ENCODE measurements around the gene MAPK6.
"Not testable (repeated sequence)": the region's sequence is repeated elsewhere in the genome, so short reads cannot be mapped to it uniquely, and the experiment has no call there.

Gene MAPK6

DNA sequence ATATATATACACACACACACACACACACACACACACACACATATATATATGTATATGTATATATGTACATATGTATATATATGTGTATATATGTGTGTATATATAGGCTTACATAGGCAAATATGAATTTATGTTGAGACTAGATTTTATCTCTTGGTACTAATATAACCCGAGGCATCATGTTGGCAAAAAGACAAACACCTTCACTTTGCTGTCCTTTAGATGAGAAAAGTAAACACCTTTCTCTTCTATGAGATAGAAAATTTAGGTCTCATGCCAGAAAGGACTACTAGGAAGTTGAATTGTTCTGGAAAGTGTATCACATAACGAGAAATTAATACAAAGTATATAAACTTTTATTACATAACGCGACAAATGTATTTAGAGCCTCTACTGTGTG lies 27.9 kb upstream of the MAPK6 start:
- Histone ChIP-seq H3K4me3 (ENCODE audit: low read depth in 1 of 2, low read length in 2 of 2) (no peak overlapping the region), H3K9me3 (ENCODE audit: control insufficient read depth in 1 of 2, low read length in 2 of 2) (no peaks in the 10 kb centered on the region), H3K27ac (ENCODE audit: low read depth, low read length) (no peak overlapping the region), H3K9ac (ENCODE audit: low read depth in 1 of 2, low read length in 2 of 2) (no peak overlapping the region), H3K36me3 (ENCODE audit: control insufficient read depth in 1 of 2, insufficient read depth in 2 of 2, low read length in 2 of 2) (no peaks in the 10 kb centered on the region), H3K27me3 (ENCODE audit: control insufficient read depth in 1 of 2, insufficient read depth in 2 of 2, low read length in 2 of 2) (no peaks in the 10 kb centered on the region), H3K4me1 (ENCODE audit: control insufficient read depth in 1 of 2, insufficient read depth in 2 of 2, low read length in 2 of 2) (peaks cover 0 to 7% of the 10 kb centered on the region in 2 donors)

DNA sequence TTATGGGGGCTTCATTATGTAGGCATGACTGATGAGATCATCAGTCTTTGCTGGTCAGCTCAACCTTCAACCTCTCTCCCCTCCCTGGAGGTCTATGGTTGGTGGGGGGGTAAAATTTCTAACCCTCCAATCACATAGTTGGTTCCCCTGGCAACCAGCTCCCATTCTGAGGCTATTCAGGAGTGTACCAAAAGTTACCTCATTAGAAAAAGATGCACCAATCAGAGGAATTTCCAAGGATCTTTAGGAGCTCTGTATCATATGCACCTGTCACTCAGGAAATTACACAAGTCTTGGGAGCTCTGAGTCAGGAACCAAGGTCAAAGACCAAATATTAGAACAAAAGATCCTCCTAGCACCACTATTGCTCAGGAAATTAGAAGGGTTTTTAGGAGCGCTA lies 26.1 kb upstream of the MAPK6 start:
- Histone ChIP-seq H3K36me3 (ENCODE audit: control insufficient read depth in 1 of 2, insufficient read depth in 2 of 2, low read length in 2 of 2) (no peaks in the 10 kb centered on the region), H3K4me3 (ENCODE audit: low read depth in 1 of 2, low read length in 2 of 2) (no peak overlapping the region), H3K9ac (ENCODE audit: low read depth in 1 of 2, low read length in 2 of 2) (no peak overlapping the region), H3K27ac (ENCODE audit: low read depth, low read length) (no peak overlapping the region), H3K4me1 (ENCODE audit: control insufficient read depth in 1 of 2, insufficient read depth in 2 of 2, low read length in 2 of 2) (peaks cover 0 to 7% of the 10 kb centered on the region in 2 donors), H3K27me3 (ENCODE audit: control insufficient read depth in 1 of 2, insufficient read depth in 2 of 2, low read length in 2 of 2) (no peaks in the 10 kb centered on the region), H3K9me3 (ENCODE audit: control insufficient read depth in 1 of 2, low read length in 2 of 2) (no peaks in the 10 kb centered on the region)

DNA sequence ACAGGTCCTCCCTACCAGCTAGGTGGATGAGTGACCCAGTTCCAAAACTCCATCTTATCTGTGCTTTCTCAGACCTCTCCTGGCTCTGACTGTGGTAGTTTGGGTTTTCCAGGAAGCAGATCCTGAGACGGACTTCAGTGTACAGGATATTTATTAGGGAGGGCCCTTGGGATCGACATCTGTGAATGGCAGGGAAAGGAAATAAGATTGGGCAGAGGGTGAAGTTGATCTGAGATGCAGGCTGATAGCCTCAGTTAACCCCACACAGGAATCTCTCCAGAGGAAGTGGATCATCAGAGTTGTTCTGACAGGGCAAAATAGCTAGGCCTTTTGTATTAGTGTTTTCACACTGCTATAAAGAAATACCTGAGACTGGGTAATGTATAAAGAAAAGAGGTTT lies 16.7 kb upstream of the MAPK6 start:
- Histone ChIP-seq H3K4me1 (ENCODE audit: control insufficient read depth in 1 of 2, insufficient read depth in 2 of 2, low read length in 2 of 2) (peaks cover 9 to 15% of the 10 kb centered on the region in 2 donors), H3K27ac (ENCODE audit: low read depth, low read length) (no peak overlapping the region), H3K9ac (ENCODE audit: low read depth in 1 of 2, low read length in 2 of 2) (no peak overlapping the region), H3K27me3 (ENCODE audit: control insufficient read depth in 1 of 2, insufficient read depth in 2 of 2, low read length in 2 of 2) (no peaks in the 10 kb centered on the region), H3K4me3 (ENCODE audit: low read depth in 1 of 2, low read length in 2 of 2) (no peak overlapping the region), H3K9me3 (ENCODE audit: control insufficient read depth in 1 of 2, low read length in 2 of 2) (no peaks in the 10 kb centered on the region), H3K36me3 (ENCODE audit: control insufficient read depth in 1 of 2, insufficient read depth in 2 of 2, low read length in 2 of 2) (no peaks in the 10 kb centered on the region)

DNA sequence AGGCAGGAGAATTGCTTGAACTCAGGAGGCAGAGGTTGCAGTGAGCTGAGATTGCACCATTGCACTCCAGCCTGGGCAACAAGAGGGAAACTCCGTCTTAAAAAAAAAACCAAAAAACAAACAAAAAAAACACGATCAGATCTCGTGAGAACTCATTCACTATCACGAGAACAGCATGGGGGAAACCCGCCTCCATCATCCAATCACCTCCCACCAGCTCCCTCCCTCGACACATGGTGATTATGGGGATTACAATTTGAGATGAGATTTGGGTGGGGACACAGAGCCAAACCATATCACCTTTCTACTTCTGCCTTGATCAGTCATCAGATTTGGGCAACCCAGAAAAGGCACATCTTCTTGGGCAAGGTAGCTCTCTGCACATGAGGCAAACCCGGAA lies 15.9 kb upstream of the MAPK6 start:
- not testable (repeated sequence) for H3K27ac ChIP-seq (ENCODE audit: low read depth, low read length); H3K27me3 ChIP-seq (ENCODE audit: control insufficient read depth in 1 of 2, insufficient read depth in 2 of 2, low read length in 2 of 2); H3K9me3 ChIP-seq (ENCODE audit: control insufficient read depth in 1 of 2, low read length in 2 of 2); H3K9ac ChIP-seq (ENCODE audit: low read depth in 1 of 2, low read length in 2 of 2); H3K36me3 ChIP-seq (ENCODE audit: control insufficient read depth in 1 of 2, insufficient read depth in 2 of 2, low read length in 2 of 2); H3K4me3 ChIP-seq (ENCODE audit: low read depth in 1 of 2, low read length in 2 of 2)
- peaks cover 9 to 15% of the 10 kb centered on the region in 2 donors for H3K4me1 ChIP-seq (ENCODE audit: control insufficient read depth in 1 of 2, insufficient read depth in 2 of 2, low read length in 2 of 2)

DNA sequence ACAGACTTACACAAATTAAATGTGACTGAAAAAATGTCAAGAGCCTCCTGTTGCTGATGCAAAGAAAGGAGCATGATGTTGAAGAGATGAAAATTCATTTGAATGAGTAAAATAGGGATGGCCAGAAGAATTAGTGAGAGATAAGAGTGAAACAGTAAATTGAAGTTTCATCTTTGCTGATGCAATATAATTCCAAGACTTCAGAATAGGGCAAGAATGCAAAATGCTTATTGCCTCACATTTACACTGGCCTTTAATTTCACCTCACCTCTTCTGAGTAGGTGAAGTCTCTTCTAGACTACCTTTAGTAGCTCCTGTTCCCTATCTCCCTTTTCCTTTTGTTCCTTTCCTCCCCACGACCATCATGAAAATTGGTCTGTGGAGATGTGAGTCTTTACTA lies 15.3 kb upstream of the MAPK6 start:
- Histone ChIP-seq H3K27me3 (ENCODE audit: control insufficient read depth in 1 of 2, insufficient read depth in 2 of 2, low read length in 2 of 2) (no peaks in the 10 kb centered on the region), H3K36me3 (ENCODE audit: control insufficient read depth in 1 of 2, insufficient read depth in 2 of 2, low read length in 2 of 2) (no peaks in the 10 kb centered on the region), H3K4me1 (ENCODE audit: control insufficient read depth in 1 of 2, insufficient read depth in 2 of 2, low read length in 2 of 2) (peaks cover 9 to 18% of the 10 kb centered on the region in 2 donors), H3K27ac (ENCODE audit: low read depth, low read length) (no peak overlapping the region), H3K9me3 (ENCODE audit: control insufficient read depth in 1 of 2, low read length in 2 of 2) (no peaks in the 10 kb centered on the region), H3K4me3 (ENCODE audit: low read depth in 1 of 2, low read length in 2 of 2) (no peak overlapping the region), H3K9ac (ENCODE audit: low read depth in 1 of 2, low read length in 2 of 2) (no peak overlapping the region)

DNA sequence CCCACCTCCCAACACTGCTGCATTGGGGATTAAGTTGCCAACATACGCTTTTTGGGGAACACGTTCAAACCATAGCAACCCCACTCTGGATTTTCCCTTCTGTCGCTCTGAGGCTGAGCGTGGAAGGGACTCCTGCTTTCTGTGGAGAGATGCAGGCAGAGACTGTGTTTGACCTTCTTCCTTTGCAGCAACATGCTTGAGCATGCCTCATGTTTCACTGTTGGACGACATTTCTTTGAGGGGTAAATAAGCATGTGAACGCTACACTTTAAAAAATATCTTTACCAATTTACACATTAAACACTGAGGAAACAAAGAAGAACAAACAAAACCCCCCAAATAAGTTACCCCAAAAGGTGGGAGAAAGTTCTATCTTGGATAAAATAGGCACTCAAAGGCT lies 14.2 kb upstream of the MAPK6 start:
- Histone ChIP-seq H3K4me1 (ENCODE audit: control insufficient read depth in 1 of 2, insufficient read depth in 2 of 2, low read length in 2 of 2) (peaks cover 9 to 24% of the 10 kb centered on the region in 2 donors), H3K36me3 (ENCODE audit: control insufficient read depth in 1 of 2, insufficient read depth in 2 of 2, low read length in 2 of 2) (no peaks in the 10 kb centered on the region), H3K27ac (ENCODE audit: low read depth, low read length) (no peak overlapping the region), H3K4me3 (ENCODE audit: low read depth in 1 of 2, low read length in 2 of 2) (no peak overlapping the region), H3K9ac (ENCODE audit: low read depth in 1 of 2, low read length in 2 of 2) (no peak overlapping the region), H3K9me3 (ENCODE audit: control insufficient read depth in 1 of 2, low read length in 2 of 2) (no peaks in the 10 kb centered on the region), H3K27me3 (ENCODE audit: control insufficient read depth in 1 of 2, insufficient read depth in 2 of 2, low read length in 2 of 2) (no peaks in the 10 kb centered on the region)

DNA sequence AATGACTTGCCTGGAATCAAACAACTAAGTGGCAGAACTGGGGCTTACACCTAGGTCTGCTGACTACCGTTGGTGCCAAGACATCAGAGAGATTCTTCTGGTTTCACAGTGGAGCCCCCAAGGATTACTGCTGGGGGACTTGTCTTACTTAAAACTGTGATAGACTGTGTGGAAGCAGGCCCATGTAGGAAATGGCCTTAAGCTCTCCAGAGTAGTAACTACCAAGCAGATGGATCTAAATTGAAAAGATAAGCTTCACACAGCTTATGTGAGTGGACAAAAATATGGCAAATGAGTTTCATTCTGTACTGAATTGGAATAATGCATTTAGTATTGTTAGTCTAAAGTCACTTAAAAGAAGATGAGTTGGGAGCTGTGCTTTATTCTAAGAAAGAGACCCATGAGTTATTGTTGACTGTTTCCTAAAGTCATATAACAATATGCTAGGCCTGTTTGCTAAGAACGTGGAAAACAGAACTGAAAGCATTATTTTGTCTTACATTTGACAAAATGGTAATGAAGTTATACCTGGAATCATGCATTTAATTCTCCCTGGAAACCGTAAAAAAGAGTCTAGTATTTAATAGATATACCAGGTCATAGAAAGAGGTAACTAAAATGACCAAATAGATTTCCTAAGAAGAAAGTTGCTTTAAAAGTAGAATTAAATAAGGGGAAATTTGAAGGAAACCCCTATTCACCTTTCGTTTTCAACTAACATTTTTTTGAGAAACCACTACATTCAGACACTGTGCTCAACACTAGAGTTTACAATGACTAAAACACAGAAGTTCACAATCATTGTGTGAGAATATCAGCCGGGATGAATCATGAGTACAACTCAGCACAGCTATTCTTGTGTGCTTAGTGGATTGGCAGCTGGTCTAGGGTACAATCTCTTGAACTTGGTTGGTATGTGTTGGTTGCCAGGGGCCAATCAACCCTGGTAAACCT lies 13.0 kb upstream of the MAPK6 start:
- Histone ChIP-seq H3K4me3 (ENCODE audit: low read depth in 1 of 2, low read length in 2 of 2) (no peak overlapping the region), H3K9ac (ENCODE audit: low read depth in 1 of 2, low read length in 2 of 2) (no peak overlapping the region), H3K27me3 (ENCODE audit: control insufficient read depth in 1 of 2, insufficient read depth in 2 of 2, low read length in 2 of 2) (no peaks in the 10 kb centered on the region), H3K27ac (ENCODE audit: low read depth, low read length) (no peak overlapping the region), H3K36me3 (ENCODE audit: control insufficient read depth in 1 of 2, insufficient read depth in 2 of 2, low read length in 2 of 2) (no peaks in the 10 kb centered on the region), H3K4me1 (ENCODE audit: control insufficient read depth in 1 of 2, insufficient read depth in 2 of 2, low read length in 2 of 2) (peaks cover 9 to 24% of the 10 kb centered on the region in 2 donors), H3K9me3 (ENCODE audit: control insufficient read depth in 1 of 2, low read length in 2 of 2) (no peaks in the 10 kb centered on the region)

DNA sequence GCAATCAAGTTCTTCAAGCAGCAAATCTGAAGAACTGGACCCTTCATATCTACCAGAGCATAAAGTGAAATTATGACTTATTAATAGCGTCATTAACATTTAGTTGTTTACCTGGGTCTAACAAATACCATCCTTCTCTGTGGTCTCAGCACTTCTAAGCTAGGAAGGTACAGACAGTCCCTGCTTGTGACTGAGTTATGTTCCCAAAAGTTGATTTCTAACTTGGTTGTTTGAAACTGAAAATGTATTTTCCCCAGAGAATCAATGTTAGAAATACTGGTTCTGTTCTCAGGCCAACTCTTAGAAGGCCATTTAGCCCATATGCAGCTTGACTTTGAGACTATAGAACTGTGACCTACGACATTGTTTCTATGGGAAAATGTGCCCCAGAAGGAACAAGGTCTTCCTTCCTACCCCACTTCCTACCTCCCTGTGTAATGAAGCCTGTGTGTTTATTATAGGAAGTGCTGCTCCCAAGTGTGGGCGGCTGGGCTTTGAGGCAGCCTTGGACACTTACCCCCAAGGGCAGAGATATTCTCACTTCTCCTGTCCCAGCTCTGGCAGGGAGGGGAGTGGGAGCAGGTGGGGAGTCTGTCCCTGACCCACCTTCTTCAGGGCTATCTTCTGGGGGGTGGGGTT lies 12.2 kb upstream of the MAPK6 start:
- no peaks in the 10 kb centered on the region for H3K36me3 ChIP-seq (ENCODE audit: control insufficient read depth in 1 of 2, insufficient read depth in 2 of 2, low read length in 2 of 2)
- no peak overlapping the region for H3K27ac ChIP-seq (ENCODE audit: low read depth, low read length)
- H3K9me3 ChIP-seq (ENCODE audit: control insufficient read depth in 1 of 2, low read length in 2 of 2) = no peaks in the 10 kb centered on the region
- no peak overlapping the region for H3K4me3 ChIP-seq (ENCODE audit: low read depth in 1 of 2, low read length in 2 of 2)
- H3K9ac ChIP-seq (ENCODE audit: low read depth in 1 of 2, low read length in 2 of 2) = no peak overlapping the region
- H3K4me1 ChIP-seq (ENCODE audit: control insufficient read depth in 1 of 2, insufficient read depth in 2 of 2, low read length in 2 of 2) = peaks cover 9 to 24% of the 10 kb centered on the region in 2 donors
- H3K27me3 ChIP-seq (ENCODE audit: control insufficient read depth in 1 of 2, insufficient read depth in 2 of 2, low read length in 2 of 2) = no peaks in the 10 kb centered on the region

DNA sequence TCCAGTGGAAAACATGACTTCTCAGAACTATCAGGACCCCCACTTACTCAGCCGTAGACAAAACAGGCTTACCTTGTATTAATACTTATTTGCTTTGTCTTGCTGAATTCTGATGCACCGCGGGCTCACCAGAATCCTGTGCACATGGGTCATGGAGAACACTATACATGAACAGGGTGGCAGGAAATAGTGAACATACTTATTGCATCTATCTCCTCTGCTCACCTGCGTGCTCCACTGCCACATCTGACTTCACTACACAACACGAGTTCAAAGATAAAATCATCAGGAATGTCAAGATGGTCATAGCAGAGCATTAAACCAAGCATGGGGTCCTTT lies 10.7 kb upstream of the MAPK6 start:
- H3K27ac ChIP-seq (ENCODE audit: low read depth, low read length) = no peak overlapping the region
- H3K36me3 ChIP-seq (ENCODE audit: control insufficient read depth in 1 of 2, insufficient read depth in 2 of 2, low read length in 2 of 2) = no peaks in the 10 kb centered on the region
- no peaks in the 10 kb centered on the region for H3K9me3 ChIP-seq (ENCODE audit: control insufficient read depth in 1 of 2, low read length in 2 of 2)

DNA sequence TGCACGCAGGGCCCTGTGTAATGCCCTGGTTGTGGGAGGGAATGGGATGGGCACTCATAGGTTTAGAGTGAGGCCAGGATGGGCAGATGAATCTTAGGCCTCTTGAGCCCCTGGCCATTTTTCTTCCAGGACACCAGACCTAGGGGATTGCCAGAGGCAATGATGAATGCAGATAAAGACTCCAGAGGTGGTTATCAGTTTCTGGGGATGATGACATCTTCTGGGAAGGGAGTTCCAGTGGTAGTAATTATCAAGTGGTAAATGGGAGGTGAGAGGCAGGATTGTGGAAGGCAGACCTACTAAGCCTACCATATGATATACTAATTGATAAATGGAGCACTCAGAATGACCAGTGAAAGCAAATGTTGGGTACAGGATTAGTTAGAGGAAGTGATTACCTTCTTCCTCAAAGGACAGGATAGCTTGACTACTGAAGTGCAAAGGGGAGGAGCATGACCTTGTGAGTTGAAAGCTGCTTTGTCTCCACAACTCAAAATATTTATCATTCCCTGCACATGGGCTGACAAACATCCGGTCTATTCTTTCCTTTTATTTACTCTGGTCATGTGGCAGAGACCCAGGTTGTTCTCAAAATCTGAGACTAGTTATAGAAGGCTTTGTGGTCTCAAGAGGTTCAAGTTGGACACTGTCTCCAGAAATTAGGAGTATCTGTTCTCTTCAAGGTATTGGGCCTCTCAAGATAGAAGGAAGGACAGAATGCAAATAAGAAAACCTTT lies 10.2 kb upstream of the MAPK6 start:
- peaks cover 9 to 24% of the 10 kb centered on the region in 2 donors for H3K4me1 ChIP-seq (ENCODE audit: control insufficient read depth in 1 of 2, insufficient read depth in 2 of 2, low read length in 2 of 2)
- no peaks in the 10 kb centered on the region for H3K9me3 ChIP-seq (ENCODE audit: control insufficient read depth in 1 of 2, low read length in 2 of 2)
- H3K27ac ChIP-seq (ENCODE audit: low read depth, low read length) = no peak overlapping the region
- H3K9ac ChIP-seq (ENCODE audit: low read depth in 1 of 2, low read length in 2 of 2) = no peak overlapping the region
- no peaks in the 10 kb centered on the region for H3K27me3 ChIP-seq (ENCODE audit: control insufficient read depth in 1 of 2, insufficient read depth in 2 of 2, low read length in 2 of 2)
- no peaks in the 10 kb centered on the region for H3K36me3 ChIP-seq (ENCODE audit: control insufficient read depth in 1 of 2, insufficient read depth in 2 of 2, low read length in 2 of 2)
- H3K4me3 ChIP-seq (ENCODE audit: low read depth in 1 of 2, low read length in 2 of 2) = no peak overlapping the region

More for the DNA sequence above, 10.7 kb upstream of the MAPK6 start:
- no peaks in the 10 kb centered on the region for H3K27me3 ChIP-seq (ENCODE audit: control insufficient read depth in 1 of 2, insufficient read depth in 2 of 2, low read length in 2 of 2)
- no peak overlapping the region for H3K9ac ChIP-seq (ENCODE audit: low read depth in 1 of 2, low read length in 2 of 2)
- H3K4me3 ChIP-seq (ENCODE audit: low read depth in 1 of 2, low read length in 2 of 2) = no peak overlapping the region
- H3K4me1 ChIP-seq (ENCODE audit: control insufficient read depth in 1 of 2, insufficient read depth in 2 of 2, low read length in 2 of 2) = peaks cover 9 to 24% of the 10 kb centered on the region in 2 donors

All from duodenal mucosa (tissue), 2 donors.